Smooth muscle cell of the coronary artery (primary cell): Measurements from ENCODE around the gene RHBDF1. TPM values are rescaled to one million over a fixed set of nuclear protein-coding genes. Genes with fewer than 3 reads are reported as not detected.

Experiments used
- total RNA-seq: library from RNA; depleted of rRNA; stranded (reverse); fragments of >200 nt; gene quantifications from 2 replicates; pipeline ENCODE4 v1.2.3, GENCODE V29; 2014; ENCODE audit warnings: low replicate concordance

The RHBDF1 gene
- total RNA-seq = 27.8 and 35.7 TPM in 2 replicates

GRCh38 chr16:72561-73548, at the start of gene RHBDF1:
Gene RHBDF1 (minus strand): TSS chr16:72631. CDS start chr16:65015, 7,616 bp downstream.

GRCh38 chr16:77807-78443, 5.5 kb upstream of the RHBDF1 start, which contains the start of gene MPG:
Gene MPG (plus strand): TSS chr16:78225. CDS start chr16:78310, 85 bp downstream.

GRCh38 chr16:53346-54236, 18.8 kb downstream of the RHBDF1 start, which contains the start of the genes POLR3K and SNRNP25:
Gene POLR3K (minus strand): TSS chr16:53608. CDS start chr16:53586, 22 bp downstream.
Gene SNRNP25 (plus strand): TSS chr16:53828. CDS start chr16:54017, 189 bp downstream.

Other genes starting within 250 kb of the RHBDF1 start
- gene POLR3K, start 19.0 kb downstream of the RHBDF1 start, total RNA-seq = 4.9 and 5.0 TPM in 2 replicates
- gene SNRNP25, start 18.8 kb downstream of the RHBDF1 start, total RNA-seq = 37.6 and 48.5 TPM in 2 replicates
- 56.9 and 216 TPM in 2 replicates for gene MPG, start 5.6 kb upstream of the RHBDF1 start, total RNA-seq
- gene NPRL3, start 66.0 kb upstream of the RHBDF1 start, total RNA-seq = 5.8 and 7.0 TPM in 2 replicates
- not detected in 2 replicates for gene HBZ, start 80.0 kb upstream of the RHBDF1 start, total RNA-seq
- gene HBM, start 93.3 kb upstream of the RHBDF1 start, total RNA-seq = not detected in 2 replicates
- gene HBA2, start 100.2 kb upstream of the RHBDF1 start, total RNA-seq = 0.23 TPM in 1 of 2 replicates, not detected in the other
- gene HBA1, start 104.0 kb upstream of the RHBDF1 start, total RNA-seq = not detected in 2 replicates
- gene HBQ1, start 107.8 kb upstream of the RHBDF1 start, total RNA-seq = not detected in 2 replicates
- gene LUC7L, start 156.8 kb upstream of the RHBDF1 start, total RNA-seq = 26.6 and 30.3 TPM in 2 replicates
- 25.9 and 46.7 TPM in 2 replicates for gene FAM234A, start 162.2 kb upstream of the RHBDF1 start, total RNA-seq
- 1.2 and 10.1 TPM in 2 replicates for gene RGS11, start 203.3 kb upstream of the RHBDF1 start, total RNA-seq
- gene ARHGDIG, start 208.0 kb upstream of the RHBDF1 start, total RNA-seq = 2.2 and 2.9 TPM in 2 replicates
- gene PDIA2, start 210.5 kb upstream of the RHBDF1 start, total RNA-seq = 0.23 and 0.38 TPM in 2 replicates